GM12891 (cell line): Measurements from ENCODE around the gene MEGF10.

ENCODE experiments used
- PAX5 ChIP-seq: IDR thresholded peaks from 2 replicates; pipeline ENCODE4 v1.6.1; 2011; ENCODE audit warnings: low read length, moderate library complexity, mild to moderate bottlenecking; ENCODE audit not compliant: insufficient read depth, severe bottlenecking
- POLR2A ChIP-seq: IDR thresholded peaks from 2 replicates; pipeline ENCODE4 v1.6.1; 2011; ENCODE audit warnings: low read depth, low read length, control low read depth
- POLR2AphosphoS5 ChIP-seq: IDR thresholded peaks from 2 replicates; pipeline ENCODE4 v1.6.1; 2011; ENCODE audit warnings: low read depth, low read length, control low read depth
- TAF1 ChIP-seq: IDR thresholded peaks from 2 replicates; pipeline ENCODE4 v1.6.1; 2011; ENCODE audit warnings: low read depth, low read length, control low read depth

GRCh38 chr5:127404190-127404589 lies 113.6 kb downstream of the MEGF10 start:
- TF ChIP-seq POLR2AphosphoS5 (no peak), TAF1 (no peak), POLR2A (no peak), PAX5 (no peak)
